Left renal pelvis (tissue), 4 donors: Measurements from ENCODE around the gene ADCY4. TPM values are rescaled to one million over a fixed set of nuclear protein-coding genes. Genes with fewer than 3 reads are reported as not detected.
"Not testable (repeated sequence)": the region's sequence is repeated elsewhere in the genome, so short reads cannot be mapped to it uniquely, and the experiment has no call there.

ENCODE experiments used
- DNase-seq, 4 donors: peaks; one replicate each; pipeline ENCODE4 v3.0.0-alpha.2; 2013; ENCODE audit warnings: low read depth in 4 of 4, low spot score in 3 of 4
- polyA plus RNA-seq, 4 donors: library from polyadenylated mRNA; unstranded; fragments of 120-200 nt; gene quantifications; one replicate each; pipeline ENCODE4 v1.2.1, GENCODE V29; 2013; ENCODE audit not compliant: insufficient read length in 4 of 4

ADCY4 gene
- polyA plus RNA-seq, 4 donors, result 8.4 to 23.3 (median 20.0) TPM

DNA sequence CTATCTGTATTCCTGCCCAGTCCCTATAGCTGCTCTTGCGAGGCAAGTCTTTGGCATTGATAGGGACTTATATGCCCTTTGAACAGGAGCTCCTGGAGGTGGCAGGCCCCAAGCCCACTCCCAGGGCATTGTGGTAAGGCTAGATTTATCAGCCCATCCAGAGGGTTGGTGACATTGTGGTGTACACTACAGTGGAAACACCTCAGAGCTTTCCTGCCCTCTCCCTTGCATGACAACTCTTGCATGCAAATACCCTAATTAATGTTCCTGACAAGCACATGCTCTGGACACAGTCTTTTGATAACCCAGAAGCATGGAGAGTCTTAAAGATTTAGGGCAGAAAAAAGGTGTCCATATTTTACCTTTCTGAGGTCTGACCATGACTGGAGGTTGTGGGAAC lies 5.7 kb upstream of the ADCY4 start:
- DNase-seq, result no peak

DNA sequence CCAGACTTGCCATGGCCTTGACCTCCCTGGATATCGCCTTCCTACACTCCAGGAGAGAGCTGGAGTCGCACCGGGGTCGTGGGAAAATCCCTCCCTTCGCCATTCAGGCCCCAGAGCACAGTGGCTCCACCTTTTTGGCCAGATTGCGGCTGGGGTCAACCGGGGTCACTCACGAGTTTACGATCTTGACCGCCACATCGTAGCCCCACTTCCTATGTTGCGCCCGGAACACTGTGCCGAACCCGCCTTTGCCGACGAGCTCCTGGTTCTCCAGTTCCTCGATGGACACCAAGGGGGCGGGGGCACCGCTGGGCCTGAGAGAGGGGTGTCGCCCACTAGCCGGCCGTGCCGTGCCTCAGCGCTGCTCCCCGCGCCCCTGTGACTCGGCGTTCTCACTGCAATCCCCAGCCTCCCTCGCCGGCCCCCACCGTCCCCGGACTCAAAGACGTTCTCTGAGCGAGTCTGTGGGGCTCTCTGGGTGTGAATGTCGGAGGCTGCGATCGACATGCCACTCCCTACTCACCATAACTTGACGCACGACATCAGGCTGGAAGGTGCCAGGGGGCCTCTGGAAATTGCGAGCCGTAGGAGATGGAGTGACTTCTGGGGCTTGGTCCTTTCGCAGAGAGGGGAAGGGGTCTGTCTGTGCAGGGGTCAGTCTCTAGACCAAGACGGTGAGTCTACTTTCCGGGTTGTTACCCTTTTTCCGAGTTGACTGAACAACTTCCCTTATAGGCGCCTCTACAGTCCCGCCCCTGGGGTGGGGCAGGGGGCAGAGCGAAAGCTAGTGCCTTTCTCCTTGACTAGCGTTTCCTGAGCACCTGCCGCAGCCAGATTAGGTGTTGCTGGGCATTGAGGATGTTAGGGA lies 4.6 kb upstream of the ADCY4 start, which contains the start of gene RIPK3:
Gene RIPK3 (minus strand): TSS at position 708 of the 868 bp plus-strand sequence. CDS start 165 bp downstream, at position 543.
- DNase-seq, result no peak

DNA sequence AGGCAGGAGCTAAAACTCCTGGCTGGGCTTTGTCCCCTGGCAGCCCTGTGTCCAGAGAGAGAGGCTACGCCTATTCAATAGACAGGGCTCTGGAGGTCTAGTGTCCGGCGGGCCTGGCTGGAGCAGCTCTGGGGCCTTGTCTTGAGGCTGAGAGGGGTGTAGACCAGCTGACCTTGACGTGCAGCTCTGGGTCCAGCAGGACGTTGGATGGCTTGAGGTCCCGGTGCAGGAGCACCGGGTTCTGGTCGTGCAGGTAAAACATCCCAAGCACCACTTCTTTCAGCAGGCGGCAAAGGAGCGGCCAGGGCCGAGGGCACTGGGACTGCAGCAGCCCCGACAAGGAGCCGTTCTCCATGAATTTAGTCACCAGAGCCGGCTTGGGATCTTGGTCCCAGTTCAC lies 4.0 kb upstream of the ADCY4 start:
- no peak for DNase-seq

DNA sequence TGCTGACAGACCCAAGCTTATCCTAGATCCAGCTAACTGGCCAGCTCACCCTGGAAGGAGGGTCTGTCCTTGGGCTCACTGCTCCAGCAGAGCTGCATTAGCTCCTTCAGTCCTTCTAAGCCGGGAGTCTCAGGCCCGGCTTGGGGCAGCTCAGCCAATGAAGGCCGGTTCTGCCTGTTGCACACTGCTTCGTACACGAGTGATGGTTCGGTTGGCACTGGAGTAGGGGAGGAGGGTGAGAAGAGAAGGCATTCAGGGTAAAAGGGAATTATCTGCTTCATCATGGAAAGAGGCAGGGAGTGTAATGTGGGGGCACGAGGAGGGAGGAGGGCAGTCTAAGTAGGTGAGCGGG lies 2.9 kb upstream of the ADCY4 start:
- DNase-seq, result no peak

DNA sequence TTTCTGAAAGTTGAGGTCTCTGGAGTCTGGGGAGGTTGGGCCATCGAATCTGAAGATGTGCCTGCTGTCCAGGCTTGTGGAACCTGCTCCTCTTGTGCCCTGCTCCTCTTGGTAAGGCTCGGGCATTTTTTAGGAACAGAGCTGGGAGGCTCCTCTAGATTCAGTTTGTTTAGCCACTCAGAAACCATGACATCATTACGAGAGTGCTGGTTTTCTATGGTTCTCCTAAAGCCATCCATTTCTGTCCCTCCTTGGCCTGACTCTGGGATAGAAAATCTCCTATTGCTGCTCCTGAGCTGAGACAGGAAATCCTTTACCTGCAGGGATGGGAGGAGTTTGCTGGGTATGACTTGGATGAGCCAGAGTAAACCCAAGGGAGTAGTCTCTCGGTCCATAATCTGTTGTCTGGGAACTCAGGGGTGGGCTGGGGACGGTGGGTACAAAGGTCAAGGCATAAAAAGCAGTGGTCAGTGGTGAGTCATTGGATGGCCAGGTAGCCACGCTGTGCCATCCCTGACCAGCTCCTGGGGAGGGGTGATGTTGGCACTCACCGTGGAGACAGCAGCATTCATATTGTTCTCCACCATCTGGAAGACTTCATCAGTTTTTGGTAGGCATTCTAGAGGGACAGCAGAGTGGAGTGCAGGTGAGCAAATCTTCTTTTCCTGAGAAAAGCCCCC lies 2.4 kb upstream of the ADCY4 start:
- DNase-seq, result no peak

DNA sequence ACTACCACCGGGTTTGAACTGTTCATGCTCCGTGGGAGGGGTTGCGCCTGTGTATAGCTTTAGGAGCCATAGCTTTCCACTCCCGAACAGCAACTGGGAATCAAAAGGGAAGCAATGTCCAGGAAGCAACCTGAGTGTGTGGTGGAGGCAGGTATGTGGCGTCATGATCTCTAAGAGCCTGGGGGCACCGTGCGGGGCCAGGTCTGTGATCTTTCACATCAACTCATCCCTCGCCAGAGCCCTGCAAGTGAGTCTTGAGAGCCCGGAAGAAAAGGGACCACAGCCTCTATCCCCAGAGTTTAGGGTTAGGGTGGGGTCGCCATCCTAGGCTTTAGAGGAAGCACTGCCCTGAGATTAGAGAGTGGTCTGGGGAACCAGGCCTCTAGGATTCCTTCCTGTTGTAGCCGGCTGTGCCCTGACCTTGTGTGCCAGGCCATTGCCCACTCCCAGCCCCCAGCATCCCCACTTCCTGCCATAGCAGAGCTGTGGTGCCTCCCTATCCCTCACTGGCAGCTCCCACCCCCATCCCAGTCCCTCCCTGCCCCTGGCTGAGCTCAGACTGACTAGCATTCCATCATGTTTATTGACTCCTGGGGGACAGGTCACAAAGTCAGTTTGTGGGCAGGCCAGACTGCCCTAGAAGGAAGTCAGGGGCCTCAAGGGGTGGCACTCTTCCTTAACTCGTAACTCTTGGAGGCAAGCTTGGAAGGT lies 745 bp upstream of the ADCY4 start:
- no peak for DNase-seq

DNA sequence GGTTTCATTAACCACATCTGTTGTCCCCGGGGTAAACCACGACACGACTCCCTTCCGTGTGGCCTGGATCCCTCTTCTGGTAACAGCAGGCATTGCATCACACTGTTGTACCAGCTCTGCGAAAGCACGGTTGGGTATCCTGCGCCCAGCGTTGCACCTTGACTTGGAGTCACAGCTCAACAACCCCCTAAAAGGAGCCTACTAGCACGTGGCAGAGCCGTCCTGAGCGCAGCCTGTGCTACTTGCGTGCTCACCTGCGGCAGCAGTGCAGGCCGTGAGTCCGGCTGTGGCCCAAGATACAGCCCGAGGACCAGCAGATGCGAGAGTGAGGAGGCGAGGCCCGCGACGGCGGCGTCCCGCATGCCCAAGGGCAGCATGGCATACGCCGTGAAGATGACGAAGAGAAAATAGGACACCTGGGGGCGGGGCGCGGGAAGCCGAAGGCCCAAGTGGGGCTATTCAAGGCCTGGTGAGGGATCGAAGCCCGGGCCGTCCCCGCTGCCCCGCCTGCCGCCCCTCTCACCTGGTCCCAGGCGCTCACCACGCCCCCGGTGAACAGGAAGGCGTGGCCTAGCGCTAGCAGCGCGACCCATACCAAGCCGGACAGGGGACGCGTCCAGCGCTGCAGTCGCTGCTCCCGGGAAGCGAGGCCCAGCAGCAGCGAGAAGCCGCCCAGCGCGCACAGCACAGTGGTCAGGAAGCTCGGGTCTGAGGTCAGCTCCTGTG lies 2.4 kb downstream of the ADCY4 start:
- no peak for DNase-seq

DNA sequence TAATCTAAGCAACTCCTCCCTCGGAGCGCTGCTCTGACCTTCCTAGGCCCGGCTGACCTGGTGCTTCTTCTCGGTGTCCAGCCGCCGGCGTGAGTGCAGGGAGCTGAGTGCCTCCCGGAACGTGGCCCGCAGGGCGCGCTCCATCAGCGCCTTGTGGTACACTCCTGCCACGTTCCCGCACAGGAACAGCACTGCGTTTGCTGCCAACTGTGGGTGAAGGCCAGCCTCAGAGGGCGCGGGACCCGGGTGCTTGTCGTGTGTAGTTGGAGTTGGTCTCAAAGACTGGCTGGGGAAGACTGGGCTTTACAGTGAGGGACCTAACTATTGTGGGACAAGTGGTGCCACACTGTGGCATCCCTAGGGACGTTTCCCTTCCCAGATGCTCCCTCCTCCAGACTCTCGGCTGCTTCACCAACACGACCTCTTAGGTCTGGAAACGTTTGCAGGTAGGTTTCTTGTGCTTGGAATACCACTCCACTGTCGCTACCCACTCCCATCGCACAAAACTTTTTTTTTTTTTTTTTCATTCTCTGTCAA lies 3.1 kb downstream of the ADCY4 start:
- no peak for DNase-seq

DNA sequence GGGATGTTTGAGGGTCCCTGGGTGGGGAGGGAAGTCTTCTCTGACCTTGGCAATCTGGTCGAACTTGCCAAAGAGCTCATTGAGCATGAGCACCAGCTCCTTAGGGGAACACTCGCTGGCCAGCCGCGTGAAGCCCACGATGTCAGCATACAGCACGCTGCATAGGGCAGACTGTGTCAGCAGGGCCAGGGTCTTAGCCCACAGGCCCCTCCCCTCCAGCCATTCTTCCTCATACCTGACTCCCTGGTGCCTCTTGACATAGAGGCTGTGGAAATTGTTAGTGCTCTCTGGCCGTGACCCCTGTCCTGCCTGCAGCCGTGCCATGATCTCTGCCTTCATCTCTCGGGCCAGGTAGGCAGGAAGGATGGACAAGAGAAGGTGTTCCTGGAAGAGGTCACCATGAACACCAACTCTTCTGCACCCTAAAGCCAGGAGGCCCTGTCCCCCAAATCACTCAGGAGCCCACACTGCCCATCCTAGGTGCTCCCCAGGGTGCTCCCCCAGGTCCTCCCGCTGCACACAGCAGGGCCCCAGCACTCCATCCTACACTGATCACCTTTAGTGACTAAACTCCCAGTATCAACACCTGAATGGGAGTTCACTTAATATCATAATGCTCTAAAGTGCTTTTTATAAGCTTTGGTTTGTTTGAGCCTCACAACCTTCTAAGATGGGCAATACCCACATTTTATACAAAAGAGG lies 3.7 kb downstream of the ADCY4 start:
- DNase-seq, result no peak

DNA sequence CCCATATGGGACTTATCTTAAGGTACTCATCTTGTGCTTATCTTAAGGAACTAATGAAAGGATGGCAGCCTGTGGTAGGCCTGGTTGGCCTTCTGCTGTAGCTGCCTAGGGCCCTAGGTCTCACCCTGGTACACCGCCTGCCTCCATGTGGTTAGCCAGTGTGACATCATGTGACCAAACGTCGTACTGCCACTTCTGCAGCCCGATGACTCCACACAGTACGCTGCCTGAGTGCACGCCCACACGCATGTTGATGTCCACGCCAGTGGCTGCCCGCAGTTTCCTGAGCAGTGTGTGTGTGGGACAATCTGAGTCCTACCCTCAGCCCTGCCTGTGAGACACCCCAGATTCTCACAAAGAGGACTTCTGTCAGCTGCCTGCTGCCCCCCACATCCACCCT lies 5.1 kb downstream of the ADCY4 start:
- DNase-seq, result no peak

DNA sequence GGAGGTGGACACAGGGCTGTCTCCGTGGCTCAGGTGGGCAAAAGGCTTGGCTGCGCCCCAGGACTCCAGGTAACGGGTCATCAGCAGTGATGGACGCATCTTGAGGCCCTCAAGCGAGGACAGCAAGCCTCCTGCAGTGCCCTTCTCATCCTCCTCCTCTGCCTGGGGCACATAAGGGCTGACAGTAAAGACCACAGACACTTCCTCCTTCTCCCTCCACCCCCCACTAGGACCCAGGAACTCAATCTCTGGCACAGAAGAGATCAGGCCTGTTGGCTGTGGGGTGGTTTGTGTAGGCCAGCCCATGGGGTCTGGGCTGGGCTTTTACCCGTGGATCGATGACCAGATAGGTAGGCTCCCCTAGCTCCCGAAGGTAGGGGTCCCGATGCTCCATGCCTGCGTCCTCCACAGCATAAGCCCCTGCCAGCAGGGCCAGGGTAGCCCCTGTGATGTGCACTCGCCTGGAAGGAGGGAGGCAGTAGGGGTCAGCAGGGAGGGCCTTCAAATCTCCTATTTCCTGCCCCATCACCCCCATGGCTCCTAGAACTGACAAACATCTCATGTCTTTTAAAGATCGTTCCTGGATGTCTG lies 5.7 kb downstream of the ADCY4 start:
- no peak for DNase-seq

DNA sequence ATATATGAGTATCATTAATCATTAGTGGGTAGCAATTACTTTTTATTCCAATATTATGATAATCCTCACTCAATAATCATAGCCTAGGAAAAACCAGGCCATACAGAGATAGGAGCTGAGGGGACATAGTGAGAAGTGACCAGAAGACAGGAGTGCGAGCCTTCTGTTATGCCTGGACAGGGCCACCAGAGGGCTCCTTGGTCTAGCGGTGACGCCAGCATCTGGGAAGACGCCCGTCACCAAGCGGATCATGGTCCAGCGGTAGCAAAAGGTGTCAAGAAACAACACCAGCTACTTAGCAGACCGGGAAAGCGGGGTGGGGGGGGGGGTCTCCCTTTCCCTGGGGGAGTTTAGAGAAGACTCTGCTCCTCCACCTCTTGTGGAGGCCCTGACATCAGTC lies 7.0 kb downstream of the ADCY4 start:
- not testable (repeated sequence) for DNase-seq

DNA sequence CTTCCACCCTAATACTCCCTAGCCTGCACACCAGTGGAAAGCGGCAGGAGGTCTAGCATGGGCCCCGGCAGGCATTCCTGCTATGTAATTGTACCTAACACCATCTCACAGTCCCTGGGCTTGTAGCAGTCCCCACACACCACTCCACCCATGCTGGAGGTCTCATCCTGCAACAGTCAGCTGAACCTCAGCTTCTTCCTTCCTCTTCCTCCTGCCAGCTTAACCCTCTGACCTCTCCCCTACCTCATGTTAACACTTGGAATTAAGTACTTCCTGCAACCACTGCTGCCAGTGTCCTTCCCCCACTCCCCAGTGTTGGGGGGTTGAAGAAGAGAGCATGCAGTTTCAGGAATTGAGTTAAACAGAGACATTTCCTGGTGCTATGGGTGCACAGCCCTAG lies 7.6 kb downstream of the ADCY4 start:
- DNase-seq, result no peak

DNA sequence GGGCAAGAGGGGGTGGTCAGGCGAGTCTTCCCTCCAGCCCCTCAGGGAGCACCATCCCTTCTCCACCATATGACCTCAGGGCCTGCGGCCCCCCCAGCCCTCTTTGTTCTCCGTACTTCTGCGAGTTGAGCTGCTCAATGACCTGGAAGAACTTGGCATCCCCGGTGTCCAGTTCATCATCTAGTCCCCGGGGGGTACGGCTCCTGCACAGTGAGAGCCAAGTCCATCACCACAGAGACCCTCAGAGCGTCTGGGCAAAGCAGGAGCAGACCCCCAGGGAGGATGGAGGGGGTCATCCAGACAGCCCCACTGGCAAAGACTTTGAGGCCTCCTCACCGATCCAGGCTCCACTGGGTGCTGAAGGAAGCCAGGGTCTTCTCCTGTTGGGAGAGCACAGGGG lies 8.9 kb downstream of the ADCY4 start:
- no peak for DNase-seq

DNA sequence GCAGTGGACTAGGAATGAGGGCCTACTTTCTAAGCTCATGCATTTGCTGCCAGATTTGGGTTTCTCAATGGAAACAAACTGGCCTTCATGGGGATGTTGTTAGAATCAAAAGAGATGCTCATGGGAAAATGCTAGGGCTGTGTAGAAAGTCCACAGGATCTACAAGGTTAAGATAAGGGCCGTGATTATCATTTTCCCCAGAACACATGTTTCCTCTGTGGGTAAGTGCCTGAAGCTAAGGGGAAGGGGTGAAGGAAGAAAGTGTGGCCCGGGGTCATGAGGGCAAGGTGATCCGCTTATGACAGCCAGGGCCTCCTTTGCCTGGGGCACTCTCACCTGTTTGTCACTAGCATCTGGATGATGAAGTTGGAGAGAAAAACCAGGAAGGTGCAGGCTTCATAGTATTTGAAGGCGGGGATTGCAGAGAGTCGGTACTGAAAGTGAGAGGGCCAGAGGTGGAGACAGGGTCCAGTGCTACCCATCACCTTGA lies 9.8 kb downstream of the ADCY4 start:
- no peak for DNase-seq

DNA sequence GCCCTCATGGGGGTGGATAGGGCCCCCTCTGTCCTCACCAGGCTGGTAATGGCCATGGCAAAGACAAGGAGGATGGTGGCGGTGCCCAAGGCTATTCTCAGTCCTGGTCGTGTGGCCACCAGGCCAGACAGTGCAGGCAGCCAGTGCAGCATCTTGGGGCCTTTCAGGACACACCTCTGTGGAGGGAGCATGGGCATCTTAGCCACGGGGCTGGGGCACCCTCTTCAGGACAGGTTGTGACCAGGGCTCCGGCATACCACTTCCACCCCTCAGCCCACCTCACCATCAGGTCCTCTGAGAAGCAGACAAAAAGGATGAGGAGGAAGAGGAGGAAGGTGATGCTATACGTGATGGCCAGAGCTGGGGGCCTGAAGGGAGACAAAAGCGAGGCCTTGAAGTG lies 10.8 kb downstream of the ADCY4 start:
- no peak for DNase-seq

DNA sequence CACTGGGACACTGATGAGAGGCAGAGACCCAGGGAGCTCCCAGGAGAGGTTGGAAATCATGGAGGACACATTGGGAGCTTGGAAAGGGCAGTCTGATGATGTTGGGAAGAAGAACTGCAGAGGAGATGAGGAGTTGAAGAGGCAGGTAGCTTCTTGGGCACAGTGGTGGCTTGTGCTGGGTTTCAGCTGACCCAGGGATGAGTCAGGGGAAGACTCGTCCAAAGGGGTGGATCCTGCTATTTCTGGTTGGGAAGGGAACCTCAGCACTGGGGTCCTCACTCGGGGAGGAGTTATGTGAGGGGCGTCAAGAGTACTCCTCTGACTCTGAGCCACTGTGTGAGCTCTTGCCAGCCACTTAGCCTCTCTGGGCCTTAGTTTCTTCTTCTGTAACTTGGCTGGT lies 11.5 kb downstream of the ADCY4 start:
- DNase-seq, result no peak

DNA sequence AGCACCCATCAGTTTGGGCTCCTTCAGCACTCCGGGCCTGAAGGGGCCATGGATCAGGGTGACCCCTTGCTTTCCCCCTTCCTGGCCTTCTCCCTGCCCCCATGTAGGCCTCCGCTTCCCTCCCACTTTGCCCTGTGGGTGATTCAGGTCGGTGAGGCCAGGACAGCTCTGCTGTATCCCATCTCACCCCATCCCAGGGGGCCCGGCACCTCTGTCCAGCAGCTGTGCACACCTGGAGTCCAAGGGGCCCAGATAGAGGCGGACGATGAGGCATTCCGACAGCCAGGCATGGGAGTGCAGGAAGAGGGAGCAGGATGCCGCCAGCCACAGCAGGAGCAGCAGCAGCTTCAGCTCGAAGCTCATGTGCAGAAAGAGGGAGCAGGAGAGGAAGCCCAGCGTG lies 12.2 kb downstream of the ADCY4 start:
- DNase-seq, result no peak

DNA sequence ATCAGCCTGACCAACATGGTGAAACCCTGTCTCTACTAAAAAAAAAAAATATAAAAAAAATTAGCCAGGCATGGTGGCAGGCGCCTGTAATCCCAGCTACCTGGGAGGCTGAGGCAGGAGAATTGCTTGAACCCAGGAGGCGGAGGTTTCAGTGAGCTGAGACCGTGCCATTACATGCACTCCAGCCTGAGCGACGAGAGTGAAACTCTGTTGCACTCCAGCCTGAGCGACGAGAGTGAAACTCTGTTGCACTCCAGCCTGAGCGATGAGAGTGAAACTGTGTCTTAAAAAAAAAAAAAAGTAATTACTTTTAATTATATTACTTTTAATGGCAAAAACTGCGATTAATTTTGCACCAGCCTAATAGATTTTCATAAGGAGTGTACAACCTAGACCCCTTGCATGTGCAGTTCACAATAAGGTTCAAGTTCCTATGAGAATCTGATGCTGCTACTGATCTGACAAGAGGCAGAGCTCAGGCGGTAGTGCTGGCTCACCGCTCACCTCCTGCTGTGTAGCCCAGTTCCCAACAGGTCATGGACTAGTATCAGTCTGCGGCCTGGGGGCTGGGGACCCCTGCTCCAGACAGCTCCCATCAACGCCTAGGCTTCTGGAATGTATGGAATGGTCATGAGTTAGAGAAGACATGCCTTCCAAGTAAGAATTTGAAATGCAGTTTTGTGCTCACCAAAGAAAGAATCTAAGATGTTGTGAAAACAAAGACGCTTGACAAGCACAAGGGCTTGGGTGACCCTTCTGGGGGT lies 13.5 kb downstream of the ADCY4 start:
- DNase-seq, result no peak
